ENCODE measurements around the gene H6PD.

H6PD gene

DNA sequence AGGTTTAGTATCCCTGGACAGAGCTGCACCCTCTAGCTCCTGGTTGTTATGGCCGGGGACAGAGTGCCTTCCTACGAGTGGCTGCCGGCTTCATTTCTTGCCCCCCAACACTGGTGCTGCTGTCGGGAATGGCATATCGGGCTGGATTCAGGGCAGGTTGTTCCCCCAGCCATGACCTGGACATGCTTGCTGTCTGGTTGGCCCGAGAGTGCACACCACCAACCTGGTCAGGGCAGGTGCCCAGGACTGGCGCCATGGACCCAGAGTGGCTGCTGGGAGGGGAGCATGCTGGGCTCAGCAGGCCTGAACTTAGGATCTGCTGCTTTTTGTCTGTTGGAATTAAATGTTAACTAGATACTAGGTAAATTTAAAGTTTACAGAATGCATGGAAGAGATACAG, 21.8 kb downstream of the H6PD start:
- no peak for DNase-seq (ENCODE audit: low read depth in 2 of 2)

DNA sequence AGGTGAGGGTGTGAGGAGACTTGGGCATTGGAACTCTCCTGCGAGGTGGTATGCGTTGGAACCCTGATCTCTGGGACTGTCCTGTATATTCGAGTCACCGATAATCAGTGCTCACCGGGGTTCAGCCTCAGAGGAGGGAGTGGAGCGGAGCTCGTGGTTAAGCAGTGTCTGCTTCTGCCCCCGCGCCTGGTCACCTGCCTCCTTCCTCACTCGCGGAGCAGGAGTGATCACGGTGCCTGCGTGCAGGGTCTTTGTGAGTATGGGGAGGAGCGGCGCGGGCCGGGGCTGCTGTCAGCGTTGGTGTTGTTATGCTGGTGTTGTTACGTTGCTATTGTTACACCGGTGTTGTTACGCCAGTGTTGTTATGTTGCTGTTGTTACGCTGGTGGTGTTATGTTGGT, 23.3 kb downstream of the H6PD start:
- no peak for DNase-seq (ENCODE audit: low read depth in 2 of 2)

DNA sequence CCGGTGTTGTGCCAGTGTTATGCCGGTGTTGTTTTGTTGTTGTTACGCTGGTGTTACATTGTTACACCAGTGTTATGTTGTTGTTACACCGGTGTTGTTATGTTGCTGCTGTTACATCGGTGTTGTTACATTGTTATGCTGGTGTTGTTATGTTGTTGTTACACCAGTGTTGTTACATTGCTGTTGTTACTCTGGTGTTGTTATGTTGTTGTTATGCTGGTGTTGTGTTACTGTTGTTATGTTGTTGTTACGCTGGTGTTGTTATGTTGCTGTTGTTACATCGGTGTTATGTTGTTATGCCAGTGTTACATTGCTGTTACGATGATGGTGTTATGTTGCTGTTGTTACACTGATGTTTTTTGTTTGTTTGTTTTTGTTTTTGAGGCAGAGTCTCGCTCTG, 24.1 kb downstream of the H6PD start:
- DNase-seq (ENCODE audit: low read depth in 2 of 2) = no peak

DNA sequence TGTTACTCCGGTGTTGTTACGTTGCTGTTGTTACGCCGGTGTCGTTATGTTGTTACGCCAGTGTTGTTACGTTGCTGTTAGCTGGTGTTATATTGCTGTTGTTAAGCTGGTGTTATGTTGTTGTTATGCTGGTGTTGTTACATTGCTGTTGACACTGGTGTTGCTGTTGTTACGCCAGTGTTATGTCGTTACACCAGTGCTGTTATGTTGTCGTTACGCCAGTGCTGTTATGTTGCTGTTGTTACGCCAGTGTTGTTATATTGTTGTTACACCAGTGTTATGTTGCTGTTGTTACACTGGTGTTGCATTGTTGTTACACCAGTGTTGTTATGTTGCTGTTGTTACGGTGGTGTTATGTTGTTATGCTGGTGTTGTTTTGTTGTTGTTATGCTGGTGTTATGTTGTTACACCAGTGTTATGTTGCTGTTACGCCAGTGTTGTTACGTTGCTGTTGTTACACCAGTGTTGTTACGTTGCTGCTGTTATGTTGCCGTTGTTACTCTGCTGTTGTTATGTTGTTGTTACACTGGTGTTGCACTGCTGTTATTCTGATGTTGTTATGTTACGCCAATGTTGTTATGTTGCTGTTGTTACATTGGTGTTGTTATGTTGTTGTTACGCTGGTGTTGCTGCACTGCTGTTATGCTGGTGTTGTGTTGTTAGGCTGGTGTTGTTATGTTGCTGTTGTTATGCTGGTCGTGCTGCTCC, 25.6 kb downstream of the H6PD start:
- DNase-seq (ENCODE audit: low read depth in 2 of 2) = no peak

DNA sequence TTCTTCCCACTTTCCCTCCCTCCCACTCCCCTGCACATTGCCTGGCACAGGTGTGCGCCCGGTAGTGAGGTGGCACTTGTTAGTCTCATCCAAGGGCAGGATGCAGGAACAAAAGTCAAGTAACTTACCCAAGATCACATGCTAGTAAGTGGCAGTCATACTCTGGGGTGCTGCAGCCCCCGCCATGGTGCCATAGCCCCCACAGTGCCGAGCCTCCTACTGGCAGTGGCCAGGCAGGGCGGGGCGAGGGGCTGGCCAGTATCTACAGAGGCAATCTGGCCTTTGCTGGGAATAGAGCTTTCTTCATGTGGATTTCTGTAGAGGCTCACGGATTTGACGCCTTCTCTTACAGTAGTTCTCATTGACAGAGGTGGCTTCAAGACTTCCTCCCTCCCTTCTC, 26.9 kb downstream of the H6PD start:
- no peak for DNase-seq (ENCODE audit: low read depth in 2 of 2)

DNA sequence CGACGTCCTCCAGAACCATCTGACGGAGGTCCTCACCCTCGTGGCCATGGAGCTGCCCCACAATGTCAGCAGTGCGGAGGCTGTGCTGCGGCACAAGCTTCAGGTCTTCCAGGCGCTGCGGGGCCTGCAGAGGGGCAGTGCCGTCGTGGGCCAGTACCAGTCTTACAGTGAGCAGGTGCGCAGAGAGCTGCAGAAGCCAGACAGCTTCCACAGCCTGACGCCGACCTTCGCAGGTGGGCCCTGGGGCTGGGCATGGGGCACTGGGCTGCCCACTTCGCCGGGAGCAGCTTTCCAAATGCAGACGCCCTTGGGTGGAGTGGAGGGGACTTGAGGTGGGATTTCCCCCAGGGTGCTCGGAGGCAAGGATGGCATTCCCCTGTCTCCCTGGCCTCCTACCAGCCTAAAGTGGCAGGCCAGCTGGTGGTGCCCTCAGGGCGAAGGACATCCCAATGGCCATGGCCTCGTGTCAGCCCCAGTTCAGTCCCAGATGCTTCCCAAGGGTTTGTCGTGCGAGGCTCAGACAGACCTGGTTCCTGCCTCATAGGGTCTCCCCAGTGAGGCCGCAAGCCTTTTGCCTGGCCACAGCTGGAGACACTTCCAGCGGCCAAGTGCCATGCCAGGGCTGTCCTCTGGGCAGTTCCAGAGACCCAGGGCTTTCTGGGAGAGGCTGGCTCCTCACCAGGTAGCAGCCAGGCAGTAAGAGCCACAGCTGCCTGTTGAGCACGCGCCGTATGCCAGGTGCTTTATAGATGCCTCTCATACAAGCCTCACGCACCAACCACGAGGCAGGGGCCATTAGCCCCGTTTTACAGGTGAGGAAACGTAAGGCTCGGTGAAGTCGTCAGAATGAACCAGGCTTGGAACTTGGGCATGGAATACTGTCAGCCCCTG, 27.8 kb downstream of the H6PD start:
- DNase-seq (ENCODE audit: low read depth in 2 of 2) = no peak

DNA sequence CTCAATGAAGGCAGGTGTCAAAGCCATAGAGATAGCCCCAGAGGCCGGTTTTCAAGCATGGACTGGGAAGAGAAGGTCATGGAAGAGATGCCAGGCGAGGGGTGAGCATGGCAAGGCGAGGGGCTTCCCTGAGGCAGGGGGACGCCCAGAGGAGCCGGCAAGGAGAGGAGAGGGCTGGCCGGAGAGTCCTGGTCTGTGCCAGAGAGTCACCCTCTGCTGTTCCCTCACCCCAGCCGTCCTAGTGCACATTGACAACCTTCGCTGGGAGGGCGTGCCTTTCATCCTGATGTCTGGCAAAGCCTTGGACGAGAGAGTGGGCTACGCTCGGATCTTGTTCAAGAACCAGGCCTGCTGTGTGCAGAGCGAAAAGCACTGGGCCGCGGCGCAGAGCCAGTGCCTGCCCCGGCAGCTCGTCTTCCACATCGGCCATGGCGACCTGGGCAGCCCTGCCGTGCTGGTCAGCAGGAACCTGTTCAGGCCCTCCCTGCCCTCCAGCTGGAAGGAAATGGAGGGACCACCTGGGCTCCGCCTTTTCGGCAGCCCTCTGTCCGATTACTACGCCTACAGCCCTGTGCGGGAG, 28.8 kb downstream of the H6PD start:
- DNase-seq (ENCODE audit: low read depth in 2 of 2) = no peak

DNA sequence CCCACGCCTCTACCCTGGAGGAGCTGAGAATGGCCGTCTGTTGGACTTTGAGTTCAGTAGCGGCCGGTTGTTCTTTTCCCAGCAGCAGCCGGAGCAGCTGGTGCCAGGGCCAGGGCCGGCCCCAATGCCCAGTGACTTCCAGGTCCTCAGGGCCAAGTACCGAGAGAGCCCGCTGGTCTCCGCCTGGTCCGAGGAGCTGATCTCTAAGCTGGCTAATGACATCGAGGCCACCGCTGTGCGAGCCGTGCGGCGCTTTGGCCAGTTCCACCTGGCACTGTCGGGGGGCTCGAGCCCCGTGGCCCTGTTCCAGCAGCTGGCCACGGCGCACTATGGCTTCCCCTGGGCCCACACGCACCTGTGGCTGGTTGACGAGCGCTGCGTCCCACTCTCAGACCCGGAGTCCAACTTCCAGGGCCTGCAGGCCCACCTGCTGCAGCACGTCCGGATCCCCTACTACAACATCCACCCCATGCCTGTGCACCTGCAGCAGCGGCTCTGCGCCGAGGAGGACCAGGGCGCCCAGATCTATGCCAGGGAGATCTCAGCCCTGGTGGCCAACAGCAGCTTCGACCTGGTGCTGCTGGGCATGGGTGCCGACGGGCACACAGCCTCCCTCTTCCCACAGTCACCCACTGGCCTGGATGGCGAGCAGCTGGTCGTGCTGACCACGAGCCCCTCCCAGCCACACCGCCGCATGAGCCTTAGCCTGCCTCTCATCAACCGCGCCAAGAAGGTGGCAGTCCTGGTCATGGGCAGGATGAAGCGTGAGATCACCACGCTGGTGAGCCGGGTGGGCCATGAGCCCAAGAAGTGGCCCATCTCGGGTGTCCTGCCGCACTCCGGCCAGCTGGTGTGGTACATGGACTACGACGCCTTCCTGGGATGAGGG, 29.7 kb downstream of the H6PD start:
- no peak for DNase-seq (ENCODE audit: low read depth in 2 of 2)

DNA sequence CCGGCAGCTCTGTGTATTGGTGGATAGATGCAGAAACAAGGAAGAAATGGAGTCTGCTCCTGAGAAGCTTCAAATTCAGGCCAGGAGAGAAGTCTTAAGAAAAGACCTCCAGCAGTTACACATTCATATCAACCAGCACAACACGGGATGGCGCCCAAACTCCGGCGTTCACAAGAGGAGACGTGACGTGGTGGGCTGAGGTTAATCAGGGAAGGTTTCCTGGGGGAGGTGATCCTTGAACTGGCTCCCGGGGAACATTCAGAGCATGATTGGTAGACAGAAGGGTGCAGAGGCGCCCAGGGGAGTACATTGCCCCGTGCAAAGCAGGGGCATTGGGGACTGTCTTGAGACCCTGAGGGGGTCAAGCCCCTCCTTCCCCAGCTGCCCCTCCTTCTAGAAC, 30.5 kb downstream of the H6PD start:
- DNase-seq (ENCODE audit: low read depth in 2 of 2) = no peak

DNA sequence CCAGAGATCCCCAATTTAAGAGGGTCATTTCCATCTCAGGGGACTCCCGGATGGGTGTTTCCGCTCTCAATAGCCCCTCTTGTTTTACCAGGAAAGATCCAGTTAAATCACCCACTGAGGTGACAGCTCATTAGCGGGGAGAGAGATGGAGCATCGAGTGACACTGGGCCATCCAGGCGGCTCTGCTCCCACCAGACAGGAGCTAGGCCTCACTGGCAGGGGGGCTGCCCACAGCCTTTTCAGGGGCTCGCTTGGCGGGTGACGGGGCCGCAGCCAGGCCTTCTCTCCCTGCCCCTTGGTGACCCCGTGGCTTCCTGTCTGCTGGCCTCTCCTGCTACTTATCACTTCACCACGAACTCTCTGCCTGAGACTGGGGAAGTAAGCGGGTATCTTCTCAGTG, 31.4 kb downstream of the H6PD start:
- DNase-seq (ENCODE audit: low read depth in 2 of 2) = no peak

DNA sequence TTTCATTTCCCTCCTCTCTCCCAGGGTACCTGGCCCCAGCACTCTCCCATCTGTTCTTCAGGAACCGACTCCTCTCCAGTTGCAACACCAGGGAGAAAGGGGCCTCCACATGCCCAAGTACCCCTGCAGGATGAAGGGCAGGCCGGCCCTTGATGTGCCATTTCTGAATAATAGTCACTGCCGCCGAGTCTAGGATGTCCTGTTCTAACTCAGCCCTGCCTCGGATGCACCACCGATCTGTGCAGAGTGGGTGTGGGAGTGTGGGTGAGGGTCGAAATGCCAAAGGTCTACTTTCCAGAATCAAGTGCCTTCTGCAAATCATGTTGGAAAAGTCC, 32.7 kb downstream of the H6PD start:
- DNase-seq (ENCODE audit: low read depth in 2 of 2) = no peak

DNA sequence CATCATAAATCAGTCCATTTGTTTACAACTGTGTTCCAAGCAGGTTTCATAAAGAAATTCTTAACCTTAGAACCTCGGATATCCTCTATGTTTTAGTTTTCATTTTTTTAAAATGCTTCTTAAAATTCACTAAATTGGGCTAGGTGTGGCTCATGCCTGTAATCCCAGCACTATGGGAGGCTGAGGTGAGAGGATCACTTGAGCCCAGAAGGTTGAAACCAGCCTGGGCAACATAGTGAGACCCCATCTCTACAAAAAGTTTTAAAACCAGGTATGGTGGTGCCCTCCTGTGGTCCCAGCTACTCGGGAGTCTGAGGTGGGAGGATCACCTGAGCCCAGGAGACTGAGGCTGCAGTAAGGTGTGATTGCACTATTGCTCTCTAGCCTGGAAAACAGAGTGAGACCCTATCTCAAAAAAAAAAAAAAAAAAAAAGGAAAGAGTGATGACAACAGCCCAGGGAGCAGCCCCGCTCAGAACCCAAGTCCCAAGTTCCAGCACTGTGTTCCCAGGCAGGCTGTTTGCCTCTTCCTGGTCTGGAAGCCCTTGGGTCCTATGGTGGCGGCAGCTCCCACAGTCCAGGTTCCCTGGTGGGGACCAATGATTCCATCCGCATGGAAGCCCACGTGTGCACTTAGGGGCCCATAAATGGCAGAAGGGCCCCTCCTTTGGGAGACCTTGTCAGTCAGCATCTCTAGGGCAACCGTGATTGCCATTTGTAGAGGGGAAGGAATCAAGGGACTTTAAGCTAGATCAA, 33.4 kb downstream of the H6PD start:
- no peak for DNase-seq (ENCODE audit: low read depth in 2 of 2)

DNA sequence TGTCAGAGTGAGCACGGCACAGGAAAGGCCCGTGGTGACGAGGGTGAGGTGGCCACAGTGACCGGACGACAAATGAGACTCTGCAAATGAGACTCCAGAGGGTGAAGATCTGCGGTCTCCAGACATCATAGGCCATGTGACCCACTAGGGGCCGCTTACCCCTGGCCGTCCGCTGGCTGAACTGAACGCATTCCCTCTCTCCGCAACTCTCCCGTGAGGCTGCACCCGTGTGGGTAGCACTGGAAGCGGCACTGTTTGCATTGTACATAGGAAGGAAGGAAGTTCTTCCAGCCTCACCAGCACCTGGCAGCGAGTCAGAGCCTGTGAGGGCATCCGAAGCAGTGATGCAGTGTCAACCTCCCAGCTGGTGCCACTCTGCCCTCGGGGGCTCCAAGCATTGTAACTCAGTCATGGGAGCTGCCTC, 34.5 kb downstream of the H6PD start:
- no peak for DNase-seq (ENCODE audit: low read depth in 2 of 2)

DNA sequence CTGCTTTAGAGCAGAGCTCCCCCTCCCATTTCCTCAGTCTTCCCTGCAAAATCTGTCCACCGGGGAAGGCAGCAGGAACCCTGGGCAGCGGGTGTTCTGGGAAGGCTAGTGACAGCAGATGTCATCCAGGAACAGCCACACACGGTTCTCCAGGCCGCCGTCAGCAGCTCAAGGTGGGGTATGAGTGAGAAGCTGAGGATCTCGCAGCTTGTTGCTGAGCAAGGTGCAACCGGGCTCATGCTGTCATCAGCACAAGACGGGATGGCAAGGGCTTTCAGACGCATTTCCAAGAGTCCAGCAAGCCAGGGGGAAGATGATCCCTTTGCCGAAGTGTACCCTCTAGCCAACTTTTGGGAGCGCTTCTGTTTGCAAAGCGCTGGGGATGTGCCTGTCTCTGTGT, 35.1 kb downstream of the H6PD start:
- no peak for DNase-seq (ENCODE audit: low read depth in 2 of 2)

DNA sequence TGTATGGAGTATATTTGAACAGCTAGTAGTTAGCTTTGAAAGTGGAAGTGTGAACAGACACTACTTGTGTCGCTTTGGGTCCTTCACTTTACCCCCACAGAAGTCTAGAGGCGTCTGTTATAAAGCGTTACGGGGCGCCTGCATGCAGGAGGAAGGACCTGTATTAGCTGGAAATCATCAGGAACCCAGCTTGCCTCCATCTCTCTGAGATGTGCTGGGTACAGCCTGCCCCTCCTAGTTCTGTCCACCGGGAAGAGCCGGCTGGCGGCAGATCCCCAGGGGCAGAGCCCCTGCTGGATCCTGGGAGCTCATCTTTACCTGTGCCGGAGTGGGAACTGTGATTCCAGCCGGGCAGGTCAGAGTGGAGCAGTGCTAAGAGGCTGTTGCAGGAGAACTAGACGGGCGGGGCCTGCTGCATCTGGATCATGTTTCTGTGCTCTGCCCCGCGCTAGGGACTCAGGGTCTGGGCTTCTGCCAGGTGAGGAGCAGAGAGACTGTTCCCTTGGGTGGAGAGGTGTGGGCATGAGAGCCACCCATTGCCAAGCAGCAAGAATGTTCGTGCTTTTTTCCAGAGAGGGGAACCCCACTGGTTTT, 35.8 kb downstream of the H6PD start:
- DNase-seq (ENCODE audit: low read depth in 2 of 2) = no peak

DNA sequence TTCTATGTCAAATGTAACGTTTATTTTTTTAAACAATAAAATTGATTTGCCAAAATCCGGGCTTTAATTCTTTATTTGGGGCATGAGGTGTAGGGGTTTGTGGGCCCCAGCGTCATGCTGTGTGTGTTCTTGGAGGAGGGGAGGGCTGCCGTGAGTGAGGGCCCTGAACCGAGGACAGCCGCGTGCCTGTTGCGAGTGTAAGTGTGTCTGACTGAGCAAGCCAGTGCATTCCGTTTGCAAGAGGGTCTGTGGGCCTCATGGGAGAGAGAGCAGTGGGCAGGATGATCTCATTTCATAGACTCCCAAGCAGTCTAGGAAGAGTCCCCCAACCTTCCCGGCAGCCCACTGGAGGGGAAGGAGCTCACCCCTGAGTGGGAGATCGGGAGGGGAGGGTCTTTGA, 36.7 kb downstream of the H6PD start:
- DNase-seq (ENCODE audit: low read depth in 2 of 2) = no peak

DNA sequence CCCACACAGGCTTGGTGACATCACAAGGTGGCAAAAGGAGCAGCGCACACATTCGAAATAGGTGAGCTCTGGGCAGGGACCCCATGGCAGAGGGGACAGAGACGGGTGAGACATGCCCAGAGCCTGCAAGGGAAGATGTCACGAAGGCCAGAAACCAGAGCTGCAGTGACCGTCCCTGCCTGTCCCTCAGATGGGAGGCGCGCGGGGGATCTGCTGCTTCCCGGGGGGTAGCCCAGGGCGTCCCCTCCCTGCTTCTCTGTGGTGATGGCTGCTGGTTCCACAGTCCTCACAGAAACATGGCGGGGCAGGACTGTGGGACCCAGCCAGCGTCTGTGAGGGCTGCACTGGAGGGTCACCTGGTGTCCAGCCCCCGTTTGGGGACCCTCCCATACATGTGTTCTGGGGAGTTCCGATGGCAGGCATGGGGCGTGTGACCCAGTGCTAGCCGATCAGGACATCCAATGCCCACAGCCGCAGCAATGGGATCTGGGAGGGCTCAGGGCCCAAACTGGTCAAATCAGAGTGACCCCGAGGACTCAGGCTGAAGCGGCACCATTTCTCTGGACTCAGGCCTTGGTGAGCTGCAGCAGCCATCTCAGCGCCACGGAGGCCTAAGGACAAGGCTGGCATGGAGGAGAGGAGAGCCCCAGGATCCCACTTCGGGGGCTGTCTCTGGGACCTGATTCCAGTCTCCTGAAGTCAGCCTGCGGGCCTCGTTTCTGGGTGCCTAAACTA, 37.5 kb downstream of the H6PD start:
- no peak for DNase-seq (ENCODE audit: low read depth in 2 of 2)

DNA sequence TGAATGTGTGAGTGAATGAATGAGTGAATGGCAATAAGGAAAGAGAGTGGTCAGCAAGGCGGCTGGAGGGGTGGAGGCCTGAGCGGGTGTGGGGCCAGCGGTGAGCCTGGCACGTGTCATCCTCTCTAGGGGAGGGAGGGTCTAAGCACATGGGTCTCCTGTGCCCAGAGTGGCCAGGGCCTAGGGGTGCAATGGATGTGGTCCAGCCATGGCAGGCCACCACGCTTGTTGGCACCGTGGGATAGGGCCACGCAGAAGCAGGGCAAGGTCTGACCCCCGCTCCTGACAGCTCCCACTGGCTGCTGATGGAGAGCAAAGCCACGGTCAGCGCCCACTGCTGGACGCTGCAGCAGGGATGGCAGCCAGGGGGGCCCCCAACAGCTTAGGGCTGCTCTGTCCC, 38.6 kb downstream of the H6PD start:
- no peak for DNase-seq (ENCODE audit: low read depth in 2 of 2)

DNA sequence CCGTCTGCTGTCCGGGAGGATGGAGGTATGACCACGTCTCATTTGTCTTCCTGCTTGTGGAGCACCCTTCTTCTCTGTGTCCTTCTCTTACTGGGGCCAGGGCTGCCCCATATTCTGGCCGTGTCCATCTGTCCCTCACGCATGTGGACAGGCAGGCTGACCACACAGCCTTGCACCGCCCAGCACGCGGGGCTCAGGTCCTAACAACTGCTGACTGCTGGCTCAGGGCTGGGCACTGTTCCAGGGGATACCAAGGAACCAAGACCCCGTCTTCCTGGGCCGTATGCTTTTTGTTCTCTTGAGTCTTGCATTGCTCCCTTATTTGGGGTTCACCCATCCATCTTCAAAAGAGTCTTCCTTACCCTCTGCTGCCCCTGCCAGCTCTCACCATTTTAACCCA, 40.6 kb downstream of the H6PD start:
- DNase-seq (ENCODE audit: low read depth in 2 of 2) = no peak

DNA sequence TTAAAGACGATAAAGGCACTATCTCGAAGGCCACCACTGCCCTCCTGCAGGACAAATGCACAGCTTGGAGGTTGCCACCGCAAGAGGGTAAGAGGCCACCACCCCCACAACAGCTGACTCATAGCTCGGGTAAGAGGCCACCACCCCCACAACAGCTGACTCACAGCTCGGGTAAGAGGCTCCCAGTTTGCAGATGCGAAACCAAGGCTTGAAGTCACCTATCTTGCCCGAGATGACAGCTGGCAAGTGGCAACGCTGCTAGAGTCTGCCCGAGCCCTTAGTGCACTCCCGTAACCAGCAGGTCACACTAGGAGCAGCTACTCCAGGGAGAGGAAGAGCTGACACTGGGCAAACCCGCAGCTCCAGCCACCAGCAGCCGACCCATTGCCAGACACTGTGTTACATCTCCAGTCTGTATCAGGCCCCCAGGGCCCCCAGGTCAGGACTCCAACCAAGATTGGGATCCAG, 41.0 kb downstream of the H6PD start:
- DNase-seq (ENCODE audit: low read depth in 2 of 2) = peak; percentile 63 to 65

All from activated CD4-positive, alpha-beta T cell treated with anti-CD3 and anti-CD28 coated beads for 24 hours (primary cell).